Adrenal gland (tissue), 12 donors: Measurements from ENCODE around the gene AKAP10. TPM values are rescaled to one million over a fixed set of nuclear protein-coding genes. Genes with fewer than 3 reads are reported as not detected.
"Not testable (repeated sequence)": the region's sequence is repeated elsewhere in the genome, so short reads cannot be mapped to it uniquely, and the experiment has no call there.

Experiments used
- DNase-seq, 7 donors: peaks; one replicate each; pipeline ENCODE4 v3.0.0-alpha.2; 2019 to 2020
- H3K27ac ChIP-seq, 5 donors: fragments of 200-600 bp; sonication (generic) in 4 of 5; 1 replicate in 3 of 5; 2 replicates in 2 of 5; pipeline versions ENCODE4 v1.5.1 to v1.8.0; 2016 to 2020; ENCODE audit warnings: mild to moderate bottlenecking in 1 of 5
- H3K27me3 ChIP-seq: fragments of 200-600 bp; 2 replicates; pipeline ENCODE4 v1.8.0; 2021
- H3K36me3 ChIP-seq, 2 donors: fragments of 200-600 bp; replicated peaks in 1 of 2; 1 replicate in 1 of 2; 2 replicates in 1 of 2; pipeline versions ENCODE4 v1.5.1 to v1.8.0; 2018 to 2022
- H3K4me1 ChIP-seq, 2 donors: fragments of 200-600 bp; replicated peaks in 1 of 2; 1 replicate in 1 of 2; 2 replicates in 1 of 2; pipeline versions ENCODE4 v1.5.1 to v1.8.0; 2018 to 2021
- H3K4me3 ChIP-seq, 4 donors: fragments of 200-600 bp; sonication (generic) in 3 of 4; one replicate each; pipeline ENCODE4 v1.5.1; 2016 to 2018
- H3K9me3 ChIP-seq, 3 donors: fragments of 200-600 bp; sonication (generic) in 1 of 3; replicated peaks in 1 of 3; 1 replicate in 2 of 3; 2 replicates in 1 of 3; pipeline versions ENCODE4 v1.5.1 to v1.8.0; 2016 to 2021
- CTCF ChIP-seq, 6 experiments: fragments of 450-650 bp in 4 of 6; fragments of 200-600 bp in 2 of 6; sonication (generic) in 1 of 6; IDR thresholded peaks; 1 replicate in 5 of 6; 2 replicates in 1 of 6; pipeline versions ENCODE4 v1.5.1 to v1.8.0; 2016 to 2021; ENCODE audit warnings: antibody characterized with exemption in 6 of 6, mild to moderate bottlenecking in 2 of 6, moderate library complexity in 1 of 6
- POLR2A ChIP-seq, 2 donors: fragments of 450-650 bp; IDR thresholded peaks; one replicate each; pipeline ENCODE4 v1.6.1; 2017; ENCODE audit warnings: antibody characterized with exemption in 2 of 2, mild to moderate bottlenecking in 2 of 2, moderate library complexity in 1 of 2
- WGBS, 4 donors: extraction: QIAGEN DNeasy Blood & Tissue Kit in 2 of 4; methylation state at CpG; one replicate each; pipeline versions ENCODE4 v1.1.5 to v1.1.7; 2013 to 2017; 5-methylcytosine and 5-hydroxymethylcytosine counted together
- intact Hi-C, 2 donors: fragments of 100-400 bp; cut with DNase I; formaldehyde crosslinking; loops; one replicate each; pipeline versions ENCODE4 v1.14.1 to v1.15.0; 2022 to 2023
- polyA plus RNA-seq, 3 donors: library from polyadenylated mRNA; stranded (reverse); fragments of 200-250 nt in 2 of 3; fragments of 350-450 nt in 1 of 3; fragmentation: Illumina TruSeq in 1 of 3; extraction: RNeasy Lipid Tissue Mini Kit (QIAGEN cat#74804) in 1 of 3; gene quantifications; one replicate each; pipeline ENCODE4 v1.2.3, GENCODE V29; 2013 to 2014
- total RNA-seq, 9 donors: library from RNA; depleted of rRNA in 4 of 9; stranded (reverse); fragments of >200 nt in 4 of 9; fragments of 120-200 nt in 1 of 9; fragmentation: NEBNext Ultra II Directional in 1 of 9; extraction: Animal tissue kit (Norgen Biotek cat#: 25700) in 1 of 9; gene quantifications; one replicate each; pipeline versions ENCODE4 v1.1.0 to v1.2.4, GENCODE V29; 2013 to 2023
- donor health status: healthy with polysubstance abuse.
- donor health status: Bipolar disorder and iron deficiency.
- donor health status: DM: yes; HTN: yes; CAD: no.
- donor health status: DM: no; HTN: no; CAD: no.
- donor health status: DM: no; HTN: no; CAD: no.
- donor health status: DM: yes; HTN: yes; CAD: no.

The AKAP10 gene
- total and polyA plus RNA-seq, 12 donors = 8.1 to 52.7 (median 33.2) TPM

- no peaks in the 10 kb centered on the region for H3K9me3 ChIP-seq
- H3K36me3 ChIP-seq = peaks cover 0 to 25% of the 10 kb centered on the region in 2 donors
- peaks cover 4 to 44% of the 10 kb centered on the region in 2 donors for H3K4me1 ChIP-seq
- intact Hi-C loops = no loop called here
- no peak for DNase-seq
- TF ChIP-seq POLR2A (IDR thresholded peaks at IDR 0.05) (no peak), CTCF (IDR thresholded peaks at IDR 0.05) (no peak)
- H3K4me3 ChIP-seq = no peak overlapping the region
- H3K27me3 ChIP-seq = no peaks in the 10 kb centered on the region
- H3K27ac ChIP-seq = no peak overlapping the region
- WGBS, 4 donors = 91 to 98% (median 95%) methylated on average over 7 of the region's 7 CpGs
Observed at GRCh38 chr17:19955099-19955498, 22.5 kb downstream of the AKAP10 start.

GRCh38 chr17:19951411-19951810 lies 26.2 kb downstream of the AKAP10 start:
- H3K4me1 ChIP-seq = peaks cover 3 to 43% of the 10 kb centered on the region in 2 donors
- H3K4me3 ChIP-seq, intact Hi-C loops, H3K27ac ChIP-seq, H3K27me3 ChIP-seq, H3K9me3 ChIP-seq, DNase-seq: not testable (repeated sequence)
- WGBS, 4 donors = 23 to 85% (median 76%) methylated on average over 2 to 5 of the region's 5 CpGs
- peaks cover 0 to 22% of the 10 kb centered on the region in 2 donors for H3K36me3 ChIP-seq

- H3K27ac ChIP-seq, H3K4me3 ChIP-seq, DNase-seq, H3K9me3 ChIP-seq, intact Hi-C loops, H3K27me3 ChIP-seq: not testable (repeated sequence)
- Histone ChIP-seq H3K36me3 (peaks cover 0 to 22% of the 10 kb centered on the region in 2 donors), H3K4me1 (peaks cover 3 to 36% of the 10 kb centered on the region in 2 donors)
- WGBS, 4 donors = 96 to 99% (median 97%) methylated on average over 10 to 43 of the region's 43 CpGs
Observed at GRCh38 chr17:19950624-19951195, 26.9 kb downstream of the AKAP10 start.

GRCh38 chr17:19948116-19948943 lies 29.3 kb downstream of the AKAP10 start:
- intact Hi-C loops = no loop called here
- Histone ChIP-seq H3K4me3 (no peak overlapping the region), H3K9me3 (no peaks in the 10 kb centered on the region), H3K27ac (no peak overlapping the region), H3K27me3 (no peaks in the 10 kb centered on the region), H3K4me1 (peaks cover 3 to 35% of the 10 kb centered on the region in 2 donors), H3K36me3 (peaks cover 0 to 17% of the 10 kb centered on the region in 2 donors)
- 36 to 46% (median 41%) methylated on average over 10 of the region's 10 CpGs for WGBS, 4 donors
- TF ChIP-seq CTCF (IDR thresholded peaks at IDR 0.05) (no peak), POLR2A (IDR thresholded peaks at IDR 0.05) (no peak)
- DNase-seq = no peak

GRCh38 chr17:19946921-19947320 lies 30.7 kb downstream of the AKAP10 start:
- Histone ChIP-seq H3K36me3 (peaks cover 0 to 17% of the 10 kb centered on the region in 2 donors), H3K27me3 (no peaks in the 10 kb centered on the region), H3K9me3 (no peaks in the 10 kb centered on the region), H3K4me1 (peaks cover 3 to 21% of the 10 kb centered on the region in 2 donors), H3K27ac (no peak overlapping the region), H3K4me3 (no peak overlapping the region)
- intact Hi-C loops = no loop called here
- WGBS, 4 donors = 94 to 98% (median 97%) methylated on average over 10 to 20 of the region's 20 CpGs
- DNase-seq = no peak
- TF ChIP-seq CTCF (IDR thresholded peaks at IDR 0.05) (no peak), POLR2A (IDR thresholded peaks at IDR 0.05) (no peak)
